Measurements from ENCODE around the gene CAMK4.

Gene CAMK4

GRCh38 chr5:111494355-111494999 lies 270.3 kb downstream of the CAMK4 start:
- WGBS, result 95% methylated on average over 2 of the region's 2 CpGs
- H3K9me3 ChIP-seq (ENCODE audit: insufficient read depth, low read depth, low read length), result no peaks in the 10 kb centered on the region
- H3K27ac ChIP-seq (ENCODE audit: low read depth, low read length), result peak overlapping the region; percentile 26; the same call in 1 of the 2 replicates
- H3K36me3 ChIP-seq (ENCODE audit: insufficient read depth, low read length), result peaks cover 56% of the 10 kb centered on the region
- no peak overlapping the region for H3K9ac ChIP-seq (ENCODE audit: low read depth, low read length)
- H3K27me3 ChIP-seq (ENCODE audit: insufficient read depth, low read length), result no peaks in the 10 kb centered on the region
- no peak overlapping the region for H3K4me3 ChIP-seq (ENCODE audit: low read length)
- H3K4me1 ChIP-seq (ENCODE audit: insufficient read depth, low read length), result 0 out of 2 replicates have a peak, but pooled peaks cover 8% of the 10 kb centered on the region

- Histone ChIP-seq H3K27me3 (ENCODE audit: insufficient read depth, low read length) (no peaks in the 10 kb centered on the region), H3K4me1 (ENCODE audit: insufficient read depth, low read length) (0 out of 2 replicates have a peak, but pooled peaks cover 8% of the 10 kb centered on the region), H3K27ac (ENCODE audit: low read depth, low read length) (no peak overlapping the region), H3K4me3 (ENCODE audit: low read length) (no peak overlapping the region), H3K9ac (ENCODE audit: low read depth, low read length) (no peak overlapping the region), H3K36me3 (ENCODE audit: insufficient read depth, low read length) (peaks cover 63% of the 10 kb centered on the region), H3K9me3 (ENCODE audit: insufficient read depth, low read depth, low read length) (no peaks in the 10 kb centered on the region)
- no CpG with 5 or more reads among the region's 1 CpG for whole genome bisulfite sequencing
Measured at GRCh38 chr5:111495159-111495558, 271.0 kb downstream of the CAMK4 start.

GRCh38 chr5:111498346-111498745 lies 274.2 kb downstream of the CAMK4 start:
- Histone ChIP-seq H3K9me3 (ENCODE audit: insufficient read depth, low read depth, low read length) (no peaks in the 10 kb centered on the region), H3K27ac (ENCODE audit: low read depth, low read length) (no peak overlapping the region), H3K4me1 (ENCODE audit: insufficient read depth, low read length) (no peaks in the 10 kb centered on the region), H3K36me3 (ENCODE audit: insufficient read depth, low read length) (peaks cover 85% of the 10 kb centered on the region), H3K4me3 (ENCODE audit: low read length) (no peak overlapping the region), H3K9ac (ENCODE audit: low read depth, low read length) (no peak overlapping the region), H3K27me3 (ENCODE audit: insufficient read depth, low read length) (no peaks in the 10 kb centered on the region)
- WGBS, result 100% methylated on average over 1 of the region's 1 CpG

- Histone ChIP-seq H3K36me3 (ENCODE audit: insufficient read depth, low read length) (peaks cover 86% of the 10 kb centered on the region), H3K4me3 (ENCODE audit: low read length) (no peak overlapping the region), H3K27me3 (ENCODE audit: insufficient read depth, low read length) (no peaks in the 10 kb centered on the region), H3K9me3 (ENCODE audit: insufficient read depth, low read depth, low read length) (no peaks in the 10 kb centered on the region), H3K9ac (ENCODE audit: low read depth, low read length) (no peak overlapping the region), H3K4me1 (ENCODE audit: insufficient read depth, low read length) (peaks cover 3% of the 10 kb centered on the region; the same call in 1 of the 2 replicates), H3K27ac (ENCODE audit: low read depth, low read length) (no peak overlapping the region)
Measured at GRCh38 chr5:111502956-111503355, 278.8 kb downstream of the CAMK4 start.

GRCh38 chr5:111505096-111505495 lies 280.9 kb downstream of the CAMK4 start:
- no peaks in the 10 kb centered on the region for H3K27me3 ChIP-seq (ENCODE audit: insufficient read depth, low read length)
- H3K9me3 ChIP-seq (ENCODE audit: insufficient read depth, low read depth, low read length), result no peaks in the 10 kb centered on the region
- H3K4me3 ChIP-seq (ENCODE audit: low read length), result no peak overlapping the region
- no peak overlapping the region for H3K27ac ChIP-seq (ENCODE audit: low read depth, low read length)
- H3K4me1 ChIP-seq (ENCODE audit: insufficient read depth, low read length), result peaks cover 20% of the 10 kb centered on the region
- peaks cover 64% of the 10 kb centered on the region for H3K36me3 ChIP-seq (ENCODE audit: insufficient read depth, low read length)
- H3K9ac ChIP-seq (ENCODE audit: low read depth, low read length), result no peak overlapping the region
- WGBS, result 97% methylated on average over 1 of the region's 1 CpG

GRCh38 chr5:111507276-111507675 lies 283.1 kb downstream of the CAMK4 start:
- peaks cover 34% of the 10 kb centered on the region for H3K4me1 ChIP-seq (ENCODE audit: insufficient read depth, low read length)
- no peak overlapping the region for H3K27ac ChIP-seq (ENCODE audit: low read depth, low read length)
- 95% methylated on average over 2 of the region's 4 CpGs for WGBS
- peaks cover 46% of the 10 kb centered on the region for H3K36me3 ChIP-seq (ENCODE audit: insufficient read depth, low read length)
- H3K9me3 ChIP-seq (ENCODE audit: insufficient read depth, low read depth, low read length), result no peaks in the 10 kb centered on the region
- no peaks in the 10 kb centered on the region for H3K27me3 ChIP-seq (ENCODE audit: insufficient read depth, low read length)
- H3K9ac ChIP-seq (ENCODE audit: low read depth, low read length), result no peak overlapping the region
- no peak overlapping the region for H3K4me3 ChIP-seq (ENCODE audit: low read length)

- no peaks in the 10 kb centered on the region for H3K27me3 ChIP-seq (ENCODE audit: insufficient read depth, low read length)
- peaks cover 33% of the 10 kb centered on the region for H3K36me3 ChIP-seq (ENCODE audit: insufficient read depth, low read length)
- no peaks in the 10 kb centered on the region for H3K9me3 ChIP-seq (ENCODE audit: insufficient read depth, low read depth, low read length)
- WGBS, result 100% methylated on average over 1 of the region's 1 CpG
- H3K4me3 ChIP-seq (ENCODE audit: low read length), result peak overlapping the region; percentile 81; the same call in 1 of the 2 replicates
- peak overlapping the region; percentile 28; the same call in 1 of the 2 replicates for H3K9ac ChIP-seq (ENCODE audit: low read depth, low read length)
- H3K27ac ChIP-seq (ENCODE audit: low read depth, low read length), result no peak overlapping the region
- peaks cover 45% of the 10 kb centered on the region for H3K4me1 ChIP-seq (ENCODE audit: insufficient read depth, low read length)
Measured at GRCh38 chr5:111509119-111509518, 284.9 kb downstream of the CAMK4 start.

GRCh38 chr5:111511174-111511830 lies 287.1 kb downstream of the CAMK4 start:
- H3K27me3 ChIP-seq (ENCODE audit: insufficient read depth, low read length), result no peaks in the 10 kb centered on the region
- no peaks in the 10 kb centered on the region for H3K9me3 ChIP-seq (ENCODE audit: insufficient read depth, low read depth, low read length)
- H3K27ac ChIP-seq (ENCODE audit: low read depth, low read length), result no peak overlapping the region
- peaks cover 46% of the 10 kb centered on the region for H3K4me1 ChIP-seq (ENCODE audit: insufficient read depth, low read length)
- peak overlapping the region; percentile 76 for H3K9ac ChIP-seq (ENCODE audit: low read depth, low read length)
- peak overlapping the region; percentile 81 for H3K4me3 ChIP-seq (ENCODE audit: low read length)
- peaks cover 12% of the 10 kb centered on the region for H3K36me3 ChIP-seq (ENCODE audit: insufficient read depth, low read length)
- WGBS, result 5% methylated on average over 2 of the region's 2 CpGs

- peak overlapping the region; percentile 76 for H3K9ac ChIP-seq (ENCODE audit: low read depth, low read length)
- peaks cover 6% of the 10 kb centered on the region; the same call in 1 of the 2 replicates for H3K36me3 ChIP-seq (ENCODE audit: insufficient read depth, low read length)
- WGBS, result under 1% methylated on average over 32 of the region's 32 CpGs
- H3K27ac ChIP-seq (ENCODE audit: low read depth, low read length), result peak overlapping the region; percentile 82
- H3K4me1 ChIP-seq (ENCODE audit: insufficient read depth, low read length), result peaks cover 46% of the 10 kb centered on the region
- peak overlapping the region; percentile 81 for H3K4me3 ChIP-seq (ENCODE audit: low read length)
- no peaks in the 10 kb centered on the region for H3K9me3 ChIP-seq (ENCODE audit: insufficient read depth, low read depth, low read length)
- no peaks in the 10 kb centered on the region for H3K27me3 ChIP-seq (ENCODE audit: insufficient read depth, low read length)
Measured at GRCh38 chr5:111511831-111512374, 287.7 kb downstream of the CAMK4 start.

- Histone ChIP-seq H3K4me3 (ENCODE audit: low read length) (peak within 1 kb of the TSS; percentile 81), H3K27ac (ENCODE audit: low read depth, low read length) (peak within 1 kb of the TSS; percentile 82), H3K9me3 (ENCODE audit: insufficient read depth, low read depth, low read length) (no peaks in the 10 kb centered on the region), H3K36me3 (ENCODE audit: insufficient read depth, low read length) (no peaks in the 10 kb centered on the region), H3K9ac (ENCODE audit: low read depth, low read length) (peak within 1 kb of the TSS; percentile 76), H3K27me3 (ENCODE audit: insufficient read depth, low read length) (no peaks in the 10 kb centered on the region), H3K4me1 (ENCODE audit: insufficient read depth, low read length) (peaks cover 46% of the 10 kb centered on the region)
- WGBS, result 1% methylated on average over 41 of the region's 41 CpGs
Measured at GRCh38 chr5:111512375-111513130, 288.4 kb downstream of the CAMK4 start, which contains the start of gene STARD4. Gene STARD4, minus strand, starts transcription at chr5:111512535. Its CDS starts 5,102 bp downstream, at chr5:111507433.

GRCh38 chr5:111513131-111513520 lies 288.9 kb downstream of the CAMK4 start:
- no peaks in the 10 kb centered on the region for H3K36me3 ChIP-seq (ENCODE audit: insufficient read depth, low read length)
- H3K27me3 ChIP-seq (ENCODE audit: insufficient read depth, low read length), result no peaks in the 10 kb centered on the region
- H3K9me3 ChIP-seq (ENCODE audit: insufficient read depth, low read depth, low read length), result no peaks in the 10 kb centered on the region
- peak overlapping the region; percentile 51 for H3K9ac ChIP-seq (ENCODE audit: low read depth, low read length)
- peaks cover 41% of the 10 kb centered on the region for H3K4me1 ChIP-seq (ENCODE audit: insufficient read depth, low read length)
- H3K27ac ChIP-seq (ENCODE audit: low read depth, low read length), result peak overlapping the region; percentile 71
- WGBS, result 57% methylated on average over 6 of the region's 6 CpGs
- H3K4me3 ChIP-seq (ENCODE audit: low read length), result peak overlapping the region; percentile 81
